GM19324 (cell line): ENCODE measurements around the gene FGFR2.

Source experiments
- ATAC-seq: cut with Tn5 transposase; IDR thresholded peaks from one replicate; pipeline ENCODE4 v1.9.1; 2021; ENCODE audit warnings: mild to moderate bottlenecking, moderate library complexity; ENCODE audit not compliant: unreplicated experiment, low FRiP score

The FGFR2 gene

GRCh38 chr10:121611393-121612159, 13.3 kb upstream of the FGFR2 start:
- no peak for ATAC-seq

GRCh38 chr10:121610798-121611323, 12.6 kb upstream of the FGFR2 start:
- no peak for ATAC-seq

GRCh38 chr10:121609426-121610380, 11.5 kb upstream of the FGFR2 start:
- ATAC-seq = no peak

GRCh38 chr10:121608469-121609190, 10.4 kb upstream of the FGFR2 start:
- no peak for ATAC-seq

GRCh38 chr10:121607310-121608055, 9.2 kb upstream of the FGFR2 start:
- no peak for ATAC-seq

GRCh38 chr10:121605708-121606107, 7.5 kb upstream of the FGFR2 start:
- no peak for ATAC-seq

GRCh38 chr10:121601458-121601857, 3.2 kb upstream of the FGFR2 start:
- no peak for ATAC-seq

GRCh38 chr10:121600611-121601010, 2.4 kb upstream of the FGFR2 start:
- no peak for ATAC-seq

GRCh38 chr10:121599947-121600346, 1.7 kb upstream of the FGFR2 start:
- no peak for ATAC-seq

GRCh38 chr10:121597504-121598262, 561 bp downstream of the FGFR2 start:
- peak; percentile 21 for ATAC-seq

GRCh38 chr10:121596689-121597503, 1.3 kb downstream of the FGFR2 start:
- no peak for ATAC-seq

GRCh38 chr10:121595806-121596688, 2.2 kb downstream of the FGFR2 start:
- ATAC-seq = no peak

- no peak for ATAC-seq
Observed at GRCh38 chr10:121595351-121595805, 2.9 kb downstream of the FGFR2 start.

GRCh38 chr10:121594623-121595350, 3.5 kb downstream of the FGFR2 start:
- no peak for ATAC-seq

GRCh38 chr10:121594076-121594475, 4.2 kb downstream of the FGFR2 start:
- no peak for ATAC-seq

GRCh38 chr10:121593281-121594075, 4.8 kb downstream of the FGFR2 start:
- ATAC-seq = no peak
